GM21381 (cell line): ENCODE data around the gene UBR4.

Experiments
- ATAC-seq: cut with Tn5 transposase; IDR thresholded peaks from one replicate; pipeline ENCODE4 v1.9.1; 2021; ENCODE audit warnings: mild to moderate bottlenecking, moderate library complexity; ENCODE audit not compliant: unreplicated experiment

The UBR4 gene

GRCh38 chr1:19151537-19151936 is 58.5 kb downstream of the UBR4 start:
- no peak for ATAC-seq

GRCh38 chr1:19149736-19150135 is 60.3 kb downstream of the UBR4 start:
- no peak for ATAC-seq

- ATAC-seq: no peak
Measured at GRCh38 chr1:19140465-19140864, 69.6 kb downstream of the UBR4 start.

GRCh38 chr1:19139711-19140110 is 70.4 kb downstream of the UBR4 start:
- no peak for ATAC-seq

GRCh38 chr1:19138958-19139581 is 71.0 kb downstream of the UBR4 start:
- no peak for ATAC-seq

GRCh38 chr1:19138331-19138730 is 71.7 kb downstream of the UBR4 start:
- ATAC-seq: no peak

- no peak for ATAC-seq
Measured at GRCh38 chr1:19137158-19137557, 72.9 kb downstream of the UBR4 start.

GRCh38 chr1:19133360-19133759 is 76.7 kb downstream of the UBR4 start:
- no peak for ATAC-seq

GRCh38 chr1:19130468-19130867 is 79.6 kb downstream of the UBR4 start:
- no peak for ATAC-seq

- ATAC-seq: no peak
Measured at GRCh38 chr1:19128968-19129514, 81.0 kb downstream of the UBR4 start.

- ATAC-seq: no peak
Measured at GRCh38 chr1:19124273-19124672, 85.8 kb downstream of the UBR4 start.

GRCh38 chr1:19123837-19124236 is 86.2 kb downstream of the UBR4 start:
- ATAC-seq: no peak

- no peak for ATAC-seq
Measured at GRCh38 chr1:19122668-19123067, 87.4 kb downstream of the UBR4 start.

- ATAC-seq: no peak
Measured at GRCh38 chr1:19121192-19121591, 88.9 kb downstream of the UBR4 start.

GRCh38 chr1:19120070-19120469 is 90.0 kb downstream of the UBR4 start:
- no peak for ATAC-seq

- no peak for ATAC-seq
Measured at GRCh38 chr1:19115082-19115808, 94.8 kb downstream of the UBR4 start.

- no peak for ATAC-seq
Measured at GRCh38 chr1:19113697-19114092, 96.4 kb downstream of the UBR4 start.

- ATAC-seq: no peak
Measured at GRCh38 chr1:19112891-19113696, 97.0 kb downstream of the UBR4 start.

GRCh38 chr1:19110257-19110927 is 99.7 kb downstream of the UBR4 start:
- ATAC-seq: no peak

- ATAC-seq: no peak
Measured at GRCh38 chr1:19109545-19109944, 100.5 kb downstream of the UBR4 start.

- no peak for ATAC-seq
Measured at GRCh38 chr1:19101244-19101643, 108.8 kb downstream of the UBR4 start.
